A673 (cell line): Measurements from ENCODE around the gene CHD9.

Experiments
- EZH2 ChIP-seq: fragments of 200-600 bp; sonication (generic); IDR thresholded peaks from 2 replicates; pipeline ENCODE4 v1.6.1; 2017; ENCODE audit warnings: borderline replicate concordance, low read depth, mild to moderate bottlenecking, mixed read lengths, antibody characterized with exemption, low read length; ENCODE audit not compliant: poor library complexity, severe bottlenecking
- TF ChIP-seq, protein P1 (sequence below): fragments of 300-800, 200-600 bp; sonication (generic); conservative IDR thresholded peaks from 2 replicates; pipeline ENCODE4 v1.5.1; 2017; ENCODE audit warnings: low read depth, mild to moderate bottlenecking, antibody characterized with exemption, low read length, moderate library complexity, mixed read lengths

DNA sequence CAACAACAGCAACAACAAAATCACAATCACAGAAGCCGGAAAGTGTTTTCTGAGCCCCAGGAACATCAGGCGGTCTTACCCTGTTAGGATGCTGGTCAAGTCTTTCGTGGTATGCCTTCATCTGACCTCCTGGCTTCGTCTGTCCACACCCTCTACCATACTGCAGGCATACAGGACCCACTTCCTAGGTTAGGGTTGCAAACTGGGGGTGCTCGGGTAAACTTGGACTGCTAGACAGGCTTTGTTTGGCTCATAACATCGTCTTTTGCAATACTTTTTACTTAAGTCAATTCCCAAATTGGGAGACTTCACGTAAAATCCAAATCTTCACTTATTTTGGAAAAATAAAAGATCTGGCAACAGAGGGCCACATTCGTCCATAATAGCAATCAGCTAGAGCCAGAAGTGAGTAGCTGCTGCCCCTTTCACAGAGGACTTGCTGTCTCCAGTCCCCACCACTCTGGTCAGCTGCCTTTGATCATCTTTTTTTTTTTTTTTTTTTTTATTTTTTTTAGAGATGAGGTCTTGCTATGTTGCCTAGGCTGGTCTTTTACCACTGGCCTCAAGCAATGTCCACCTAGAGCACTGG, 30.0 kb downstream of the CHD9 start:
- TF ChIP-seq EZH2: no peak
- TF ChIP-seq, protein P1, sequence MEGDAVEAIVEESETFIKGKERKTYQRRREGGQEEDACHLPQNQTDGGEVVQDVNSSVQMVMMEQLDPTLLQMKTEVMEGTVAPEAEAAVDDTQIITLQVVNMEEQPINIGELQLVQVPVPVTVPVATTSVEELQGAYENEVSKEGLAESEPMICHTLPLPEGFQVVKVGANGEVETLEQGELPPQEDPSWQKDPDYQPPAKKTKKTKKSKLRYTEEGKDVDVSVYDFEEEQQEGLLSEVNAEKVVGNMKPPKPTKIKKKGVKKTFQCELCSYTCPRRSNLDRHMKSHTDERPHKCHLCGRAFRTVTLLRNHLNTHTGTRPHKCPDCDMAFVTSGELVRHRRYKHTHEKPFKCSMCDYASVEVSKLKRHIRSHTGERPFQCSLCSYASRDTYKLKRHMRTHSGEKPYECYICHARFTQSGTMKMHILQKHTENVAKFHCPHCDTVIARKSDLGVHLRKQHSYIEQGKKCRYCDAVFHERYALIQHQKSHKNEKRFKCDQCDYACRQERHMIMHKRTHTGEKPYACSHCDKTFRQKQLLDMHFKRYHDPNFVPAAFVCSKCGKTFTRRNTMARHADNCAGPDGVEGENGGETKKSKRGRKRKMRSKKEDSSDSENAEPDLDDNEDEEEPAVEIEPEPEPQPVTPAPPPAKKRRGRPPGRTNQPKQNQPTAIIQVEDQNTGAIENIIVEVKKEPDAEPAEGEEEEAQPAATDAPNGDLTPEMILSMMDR: no peak
